WTC11 (cell line): Measurements from ENCODE around the gene CLSTN2. TPM values are rescaled to one million over a fixed set of nuclear protein-coding genes. Genes with fewer than 3 reads are reported as not detected.

Experiments used
- ATAC-seq: fragments of 200-7000 bp; cut with Tn5 transposase; 2 replicates; pipeline ENCODE4 v1.10.0; 2021; ENCODE audit warnings: mild to moderate bottlenecking, moderate library complexity
- CTCF ChIA-PET: fragments of 300-600 bp; sonication (Branson Sonifier 250); formaldehyde crosslinking; loops from one replicate; lab custom pipeline; 2021; ENCODE audit warnings: antibody characterized with exemption; lab: Charles Lee
- POLR2A ChIA-PET: fragments of 350-600 bp; sonication (Branson Sonifier 250); formaldehyde crosslinking; loops from one replicate; lab custom pipeline; 2021; ENCODE audit warnings: antibody characterized with exemption; lab: Charles Lee
- DNase-seq: peaks from one replicate; pipeline ENCODE4 v3.0.0; 2021; ENCODE audit warnings: low spot score
- H3K27ac Mint-ChIP-seq: 2 replicates; pipeline ENCODE4 v1.8.0; 2021; ENCODE audit warnings: mixed read lengths
- H3K27me3 Mint-ChIP-seq: 2 replicates; pipeline ENCODE4 v1.8.0; 2021; ENCODE audit warnings: low read depth, mild to moderate bottlenecking, moderate library complexity, mixed read lengths
- H3K36me3 Mint-ChIP-seq: 2 replicates; pipeline ENCODE4 v1.8.0; 2021; ENCODE audit warnings: mixed read lengths
- H3K4me1 Mint-ChIP-seq: 2 replicates; pipeline ENCODE4 v1.8.0; 2022; ENCODE audit warnings: mixed read lengths
- H3K4me3 Mint-ChIP-seq: 2 replicates; pipeline ENCODE4 v1.8.0; 2021; ENCODE audit warnings: mild to moderate bottlenecking, moderate library complexity, mixed read lengths
- H3K9me3 Mint-ChIP-seq: 2 replicates; pipeline ENCODE4 v1.8.0; 2021; ENCODE audit warnings: mixed read lengths
- ARID4B ChIP-seq: sonication (generic); formaldehyde crosslinking; IDR thresholded peaks from 2 replicates; pipeline ENCODE4 v1.8.0; 2023; ENCODE audit warnings: missing genetic modification reagents, mild to moderate bottlenecking, borderline replicate concordance
- ERG ChIP-seq: fragments of 250-450 bp; sonication (Bioruptor Pico); IDR thresholded peaks from 2 replicates; pipeline ENCODE4 v1.8.0; 2021; ENCODE audit warnings: mild to moderate bottlenecking
- ESRRA ChIP-seq: sonication (generic); formaldehyde crosslinking; IDR thresholded peaks from 2 replicates; pipeline ENCODE4 v1.8.1; 2022; ENCODE audit warnings: mild to moderate bottlenecking, missing genetic modification reagents, borderline replicate concordance
- ETV6 ChIP-seq: sonication (generic); formaldehyde crosslinking; IDR thresholded peaks from 2 replicates; pipeline ENCODE4 v1.8.1; 2022; ENCODE audit warnings: mild to moderate bottlenecking, missing genetic modification reagents
- GRHL2 ChIP-seq: fragments of 250-450 bp; sonication (Bioruptor Pico); IDR thresholded peaks from 2 replicates; pipeline ENCODE4 v1.8.0; 2022; ENCODE audit warnings: mild to moderate bottlenecking, moderate library complexity; ENCODE audit not compliant: insufficient replicate concordance, severe bottlenecking
- GTF2I ChIP-seq: fragments of 250-450 bp; sonication (Bioruptor Pico); conservative IDR thresholded peaks from 2 replicates; pipeline ENCODE4 v1.4.0; 2021; ENCODE audit warnings: mild to moderate bottlenecking
- IRF1 ChIP-seq: sonication (generic); formaldehyde crosslinking; IDR thresholded peaks from 2 replicates; pipeline ENCODE4 v1.8.0; 2023; ENCODE audit warnings: missing genetic modification reagents
- JUN ChIP-seq: sonication (generic); formaldehyde crosslinking; IDR thresholded peaks from 2 replicates; pipeline ENCODE4 v1.8.0; 2023; ENCODE audit warnings: mild to moderate bottlenecking, missing genetic modification reagents
- NFE2L1 ChIP-seq: sonication (generic); formaldehyde crosslinking; IDR thresholded peaks from 2 replicates; pipeline ENCODE4 v1.8.1; 2023; ENCODE audit warnings: missing genetic modification reagents
- NFYB ChIP-seq: sonication (generic); formaldehyde crosslinking; conservative IDR thresholded peaks from 2 replicates; pipeline ENCODE4 v1.8.0; 2022; ENCODE audit warnings: low read depth, missing genetic modification reagents
- NR1H2 ChIP-seq: sonication (generic); formaldehyde crosslinking; IDR thresholded peaks from 2 replicates; pipeline ENCODE4 v1.9.0; 2021; ENCODE audit warnings: mild to moderate bottlenecking, moderate library complexity, missing genetic modification reagents
- NR2C2 ChIP-seq: sonication (generic); formaldehyde crosslinking; IDR thresholded peaks from 2 replicates; pipeline ENCODE4 v1.8.0; 2022; ENCODE audit warnings: mild to moderate bottlenecking, missing genetic modification reagents
- NR3C1 ChIP-seq: sonication (generic); formaldehyde crosslinking; conservative IDR thresholded peaks from 2 replicates; pipeline ENCODE4 v1.8.1; 2023; ENCODE audit warnings: low read depth, mild to moderate bottlenecking, missing genetic modification reagents
- SP1 ChIP-seq: sonication (generic); formaldehyde crosslinking; conservative IDR thresholded peaks from 2 replicates; pipeline ENCODE4 v1.8.1; 2022; ENCODE audit warnings: missing genetic modification reagents
- USF2 ChIP-seq: sonication (generic); formaldehyde crosslinking; IDR thresholded peaks from 2 replicates; pipeline ENCODE4 v1.8.1; 2023; ENCODE audit warnings: mild to moderate bottlenecking, missing genetic modification reagents, moderate library complexity
- ZNF532 ChIP-seq: fragments of 250-450 bp; sonication (Bioruptor Pico); IDR thresholded peaks from 2 replicates; pipeline ENCODE4 v1.9.0; 2021; ENCODE audit warnings: mild to moderate bottlenecking, borderline replicate concordance
- total RNA-seq: library from RNA; stranded (reverse); gene quantifications from 3 replicates; pipeline ENCODE4 v1.2.3, GENCODE V29; 2021
- TF ChIP-seq, protein P1 (sequence below): sonication (generic); formaldehyde crosslinking; conservative IDR thresholded peaks from 2 replicates; pipeline ENCODE4 v1.8.1; 2022; ENCODE audit warnings: mild to moderate bottlenecking, missing genetic modification reagents
- TF ChIP-seq, protein P2 (sequence below): sonication (generic); formaldehyde crosslinking; IDR thresholded peaks from 2 replicates; pipeline ENCODE4 v1.8.0; 2023; ENCODE audit warnings: mild to moderate bottlenecking, missing genetic modification reagents

Gene CLSTN2
- total RNA-seq, 1 experiment from 2014 or later = 0.35 TPM

- Mint-ChIP-seq H3K4me3 (no peak overlapping the region), H3K9me3 (peaks cover 28% of the 10 kb centered on the region), H3K27me3 (peaks cover 5% of the 10 kb centered on the region; the same call in 1 of the 2 replicates), H3K36me3 (peaks cover 13% of the 10 kb centered on the region), H3K4me1 (no peaks in the 10 kb centered on the region), H3K27ac (no peak overlapping the region)
- POLR2A ChIA-PET = no interaction called here
- CTCF ChIA-PET = no interaction called here
- ATAC-seq (no peak), DNase-seq (no peak)
- TF ChIP-seq ARID4B (CRISPR knock-in tag) (no peak), NFE2L1 (no peak), GRHL2 (CRISPR knock-in tag) (no peak), JUN (CRISPR knock-in tag) (no peak), USF2 (no peak), NR3C1 (CRISPR knock-in tag) (no peak), ERG (CRISPR knock-in tag) (no peak), ETV6 (CRISPR knock-in tag) (no peak), NR2C2 (CRISPR knock-in tag) (no peak), NR1H2 (CRISPR knock-in tag) (no peak), NFYB (CRISPR knock-in tag) (no peak), SP1 (no peak), IRF1 (no peak), ZNF532 (CRISPR knock-in tag) (no peak), ESRRA (CRISPR knock-in tag) (no peak), GTF2I (CRISPR knock-in tag) (no peak)
- TF ChIP-seq, protein P1, sequence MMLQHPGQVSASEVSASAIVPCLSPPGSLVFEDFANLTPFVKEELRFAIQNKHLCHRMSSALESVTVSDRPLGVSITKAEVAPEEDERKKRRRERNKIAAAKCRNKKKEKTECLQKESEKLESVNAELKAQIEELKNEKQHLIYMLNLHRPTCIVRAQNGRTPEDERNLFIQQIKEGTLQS (CRISPR knock-in tag) = no peak
- TF ChIP-seq, protein P2, sequence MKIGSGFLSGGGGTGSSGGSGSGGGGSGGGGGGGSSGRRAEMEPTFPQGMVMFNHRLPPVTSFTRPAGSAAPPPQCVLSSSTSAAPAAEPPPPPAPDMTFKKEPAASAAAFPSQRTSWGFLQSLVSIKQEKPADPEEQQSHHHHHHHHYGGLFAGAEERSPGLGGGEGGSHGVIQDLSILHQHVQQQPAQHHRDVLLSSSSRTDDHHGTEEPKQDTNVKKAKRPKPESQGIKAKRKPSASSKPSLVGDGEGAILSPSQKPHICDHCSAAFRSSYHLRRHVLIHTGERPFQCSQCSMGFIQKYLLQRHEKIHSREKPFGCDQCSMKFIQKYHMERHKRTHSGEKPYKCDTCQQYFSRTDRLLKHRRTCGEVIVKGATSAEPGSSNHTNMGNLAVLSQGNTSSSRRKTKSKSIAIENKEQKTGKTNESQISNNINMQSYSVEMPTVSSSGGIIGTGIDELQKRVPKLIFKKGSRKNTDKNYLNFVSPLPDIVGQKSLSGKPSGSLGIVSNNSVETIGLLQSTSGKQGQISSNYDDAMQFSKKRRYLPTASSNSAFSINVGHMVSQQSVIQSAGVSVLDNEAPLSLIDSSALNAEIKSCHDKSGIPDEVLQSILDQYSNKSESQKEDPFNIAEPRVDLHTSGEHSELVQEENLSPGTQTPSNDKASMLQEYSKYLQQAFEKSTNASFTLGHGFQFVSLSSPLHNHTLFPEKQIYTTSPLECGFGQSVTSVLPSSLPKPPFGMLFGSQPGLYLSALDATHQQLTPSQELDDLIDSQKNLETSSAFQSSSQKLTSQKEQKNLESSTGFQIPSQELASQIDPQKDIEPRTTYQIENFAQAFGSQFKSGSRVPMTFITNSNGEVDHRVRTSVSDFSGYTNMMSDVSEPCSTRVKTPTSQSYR (CRISPR knock-in tag) = no peak
These were observed 47.6 kb upstream of the CLSTN2 start for GRCh38 chr3:139887431-139887830.
